Parathyroid adenoma (tissue), 2 donors: ENCODE data around the gene FBN2.

Source experiments
- H2AFZ ChIP-seq: fragments of 300-600 bp; sonication (generic); one replicate; pipeline ENCODE4 v1.7.0; 2017; ENCODE audit warnings: antibody characterized with exemption, mild to moderate bottlenecking
- H3K27ac ChIP-seq: fragments of 300-600 bp; sonication (generic); one replicate; pipeline ENCODE4 v1.7.0; 2017
- H3K27me3 ChIP-seq: fragments of 300-600 bp; sonication (generic); one replicate; pipeline ENCODE4 v1.7.0; 2017; ENCODE audit warnings: low read length; ENCODE audit not compliant: control insufficient read depth, insufficient read depth
- H3K36me3 ChIP-seq: fragments of 300-600 bp; sonication (generic); one replicate; pipeline ENCODE4 v1.7.0; 2017; ENCODE audit warnings: low read length; ENCODE audit not compliant: control insufficient read depth, insufficient read depth
- H3K4me1 ChIP-seq: fragments of 300-600 bp; sonication (generic); one replicate; pipeline ENCODE4 v1.7.0; 2017; ENCODE audit warnings: control low read depth
- H3K4me2 ChIP-seq: fragments of 300-600 bp; sonication (generic); one replicate; pipeline ENCODE4 v1.7.0; 2017; ENCODE audit warnings: low read length
- H3K4me3 ChIP-seq: fragments of 300-600 bp; sonication (generic); one replicate; pipeline ENCODE4 v1.7.0; 2017; ENCODE audit warnings: low read depth, low read length
- H3K79me2 ChIP-seq: fragments of 300-600 bp; sonication (generic); one replicate; pipeline ENCODE4 v1.7.0; 2017; ENCODE audit warnings: control low read depth
- H3K9ac ChIP-seq: fragments of 300-600 bp; sonication (generic); one replicate; pipeline ENCODE4 v1.7.0; 2017; ENCODE audit warnings: mild to moderate bottlenecking
- H3K9me3 ChIP-seq: fragments of 300-600 bp; sonication (generic); one replicate; pipeline ENCODE4 v1.7.0; 2017; ENCODE audit warnings: low read length; ENCODE audit not compliant: control insufficient read depth
- TF ChIP-seq, protein P1 (sequence below): fragments of 300-600 bp; sonication (generic); IDR thresholded peaks from one replicate; pipeline ENCODE4 v1.7.0; 2017; ENCODE audit warnings: antibody characterized with exemption, mild to moderate bottlenecking
- donor health status: primary hyperparathyroidism.

FBN2 gene

DNA sequence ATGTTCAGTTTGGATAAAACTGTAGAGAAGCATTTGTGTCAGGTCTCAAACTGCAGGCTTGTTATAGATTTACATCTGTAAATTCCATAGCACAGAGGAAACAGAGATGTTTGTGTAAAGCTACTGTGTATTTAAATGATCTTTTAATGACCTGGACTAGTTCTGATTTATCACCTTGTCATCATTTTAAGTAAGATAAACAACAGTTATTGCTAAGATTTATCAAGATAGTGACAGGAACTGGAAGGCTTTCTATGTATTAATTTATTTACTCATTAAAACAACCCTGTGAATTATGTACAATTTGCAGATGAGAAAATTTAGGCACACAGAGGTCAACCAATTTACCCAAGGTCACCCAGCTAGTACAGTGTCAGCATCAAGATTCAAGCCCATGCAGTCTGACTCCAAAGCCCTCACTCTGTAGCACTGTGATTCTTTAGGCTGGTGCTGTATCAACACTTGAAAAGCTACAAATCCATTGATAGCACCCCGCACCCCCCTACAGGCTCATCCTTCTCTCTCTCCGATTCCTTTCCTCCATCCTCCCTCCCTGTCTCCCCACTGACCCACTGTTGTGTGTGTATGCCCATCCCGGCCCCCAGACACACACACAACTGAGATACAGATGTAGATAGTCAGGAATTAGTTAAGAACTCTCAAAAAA, 184.5 kb downstream of the FBN2 start:
- no peaks in the 10 kb centered on the region for H3K4me1 ChIP-seq
- H3K9ac ChIP-seq, result no peak overlapping the region
- H3K79me2 ChIP-seq, result no peaks in the 10 kb centered on the region
- H3K4me3 ChIP-seq, result no peak overlapping the region
- H3K4me2 ChIP-seq, result no peak overlapping the region
- H3K36me3 ChIP-seq, result no peaks in the 10 kb centered on the region
- H3K27me3 ChIP-seq, result no peaks in the 10 kb centered on the region
- no peaks in the 10 kb centered on the region for H3K9me3 ChIP-seq
- H2AFZ ChIP-seq, result no peak overlapping the region
- no peak overlapping the region for H3K27ac ChIP-seq
- TF ChIP-seq, protein P1, sequence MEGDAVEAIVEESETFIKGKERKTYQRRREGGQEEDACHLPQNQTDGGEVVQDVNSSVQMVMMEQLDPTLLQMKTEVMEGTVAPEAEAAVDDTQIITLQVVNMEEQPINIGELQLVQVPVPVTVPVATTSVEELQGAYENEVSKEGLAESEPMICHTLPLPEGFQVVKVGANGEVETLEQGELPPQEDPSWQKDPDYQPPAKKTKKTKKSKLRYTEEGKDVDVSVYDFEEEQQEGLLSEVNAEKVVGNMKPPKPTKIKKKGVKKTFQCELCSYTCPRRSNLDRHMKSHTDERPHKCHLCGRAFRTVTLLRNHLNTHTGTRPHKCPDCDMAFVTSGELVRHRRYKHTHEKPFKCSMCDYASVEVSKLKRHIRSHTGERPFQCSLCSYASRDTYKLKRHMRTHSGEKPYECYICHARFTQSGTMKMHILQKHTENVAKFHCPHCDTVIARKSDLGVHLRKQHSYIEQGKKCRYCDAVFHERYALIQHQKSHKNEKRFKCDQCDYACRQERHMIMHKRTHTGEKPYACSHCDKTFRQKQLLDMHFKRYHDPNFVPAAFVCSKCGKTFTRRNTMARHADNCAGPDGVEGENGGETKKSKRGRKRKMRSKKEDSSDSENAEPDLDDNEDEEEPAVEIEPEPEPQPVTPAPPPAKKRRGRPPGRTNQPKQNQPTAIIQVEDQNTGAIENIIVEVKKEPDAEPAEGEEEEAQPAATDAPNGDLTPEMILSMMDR, result no peak

DNA sequence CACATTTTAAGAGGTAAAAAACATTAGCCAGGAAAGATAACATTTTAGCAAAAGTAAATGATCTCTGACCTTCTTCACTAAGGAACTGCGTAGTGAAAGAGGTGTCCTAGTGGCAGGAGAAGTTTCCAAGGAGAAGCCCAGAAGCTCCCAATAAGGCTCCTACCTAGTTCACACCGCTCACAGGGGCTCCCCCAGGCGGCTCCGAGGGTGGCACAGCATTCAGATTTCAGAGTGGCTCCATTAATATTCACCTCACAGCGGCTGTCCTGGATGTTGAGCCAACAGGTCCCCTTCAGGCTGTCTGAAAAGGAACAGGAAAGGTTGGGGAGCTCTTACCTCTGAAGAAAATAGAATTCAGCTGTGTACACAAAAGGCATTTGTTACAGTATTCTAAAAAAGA, 187.3 kb downstream of the FBN2 start:
- TF ChIP-seq, protein P1, result no peak

DNA sequence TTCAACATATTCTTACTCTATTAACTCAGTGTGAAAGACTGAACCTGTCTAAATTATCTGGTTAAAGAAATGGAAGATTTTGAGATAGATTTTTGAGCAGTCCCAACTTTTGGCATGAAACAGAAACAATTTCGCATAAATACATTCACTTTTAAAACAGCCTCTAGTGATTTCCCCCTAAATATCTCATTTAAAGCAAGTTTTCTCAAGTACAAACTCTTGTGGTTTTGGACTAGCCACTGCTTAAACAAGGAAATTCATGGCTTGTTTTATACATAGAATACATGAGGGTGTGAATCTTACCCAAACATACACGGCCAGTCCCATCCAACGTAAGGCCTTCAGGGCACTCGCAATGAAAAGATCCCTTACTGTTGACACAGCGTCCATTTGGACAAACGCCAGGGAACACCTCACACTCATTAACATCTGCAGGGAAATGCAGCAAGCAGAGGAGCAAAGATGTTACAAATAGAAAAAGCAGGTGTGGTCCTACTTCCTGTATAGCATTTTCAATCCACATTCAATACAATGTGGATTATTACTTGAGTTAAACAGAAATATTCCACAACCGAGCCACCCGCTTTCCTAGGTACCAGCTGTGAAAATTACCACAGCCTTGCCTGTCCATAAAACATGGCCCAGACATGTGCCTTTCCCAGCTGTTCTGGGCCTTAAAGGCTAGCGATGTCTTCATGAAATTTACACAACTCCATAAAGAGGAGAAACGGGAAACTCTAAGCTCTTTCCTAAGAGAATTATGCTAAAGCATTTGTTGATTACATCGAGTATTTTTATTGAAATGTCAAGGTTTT, 188.8 kb downstream of the FBN2 start:
- Histone ChIP-seq H3K27me3 (no peaks in the 10 kb centered on the region), H3K27ac (no peak overlapping the region), H3K4me2 (no peak overlapping the region), H2AFZ (no peak overlapping the region), H3K9me3 (no peaks in the 10 kb centered on the region), H3K4me3 (no peak overlapping the region), H3K79me2 (no peaks in the 10 kb centered on the region), H3K9ac (no peak overlapping the region), H3K36me3 (no peaks in the 10 kb centered on the region), H3K4me1 (no peaks in the 10 kb centered on the region)
- TF ChIP-seq, protein P1, result no peak

More for the DNA sequence above, 187.3 kb downstream of the FBN2 start:
- H3K4me3 ChIP-seq, result no peak overlapping the region
- no peak overlapping the region for H2AFZ ChIP-seq
- no peaks in the 10 kb centered on the region for H3K36me3 ChIP-seq
- H3K9me3 ChIP-seq, result no peaks in the 10 kb centered on the region
- no peak overlapping the region for H3K4me2 ChIP-seq
- H3K4me1 ChIP-seq, result no peaks in the 10 kb centered on the region
- H3K27me3 ChIP-seq, result no peaks in the 10 kb centered on the region
- no peak overlapping the region for H3K9ac ChIP-seq
- no peak overlapping the region for H3K27ac ChIP-seq
- H3K79me2 ChIP-seq, result no peaks in the 10 kb centered on the region

DNA sequence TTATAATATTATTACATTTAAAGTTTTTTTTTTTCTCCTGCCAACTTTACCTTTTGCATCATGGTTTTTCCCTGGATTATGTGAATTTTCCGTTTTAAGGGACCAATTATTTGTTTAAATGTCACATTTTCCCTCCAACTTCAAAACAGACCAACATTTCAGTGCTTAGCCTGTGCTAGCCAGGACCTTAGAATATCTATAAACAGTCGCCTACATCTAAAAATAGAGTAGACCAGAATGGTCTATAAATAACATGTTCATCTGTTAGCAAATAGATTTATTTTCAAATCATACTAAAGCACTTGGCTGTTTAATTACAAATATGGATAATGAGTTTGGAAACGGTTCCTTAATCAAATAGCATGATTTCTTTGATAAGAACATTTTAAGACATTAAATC, 192.0 kb downstream of the FBN2 start:
- no peaks in the 10 kb centered on the region for H3K36me3 ChIP-seq
- no peaks in the 10 kb centered on the region for H3K27me3 ChIP-seq
- no peak overlapping the region for H3K9ac ChIP-seq
- H3K4me1 ChIP-seq, result no peaks in the 10 kb centered on the region
- H3K4me2 ChIP-seq, result no peak overlapping the region
- H3K9me3 ChIP-seq, result no peaks in the 10 kb centered on the region
- H2AFZ ChIP-seq, result no peak overlapping the region
- H3K4me3 ChIP-seq, result no peak overlapping the region
- TF ChIP-seq, protein P1, result no peak
- H3K79me2 ChIP-seq, result no peaks in the 10 kb centered on the region
- H3K27ac ChIP-seq, result no peak overlapping the region
